ENCODE measurements around the gene RAPGEF6.

RAPGEF6 gene

DNA sequence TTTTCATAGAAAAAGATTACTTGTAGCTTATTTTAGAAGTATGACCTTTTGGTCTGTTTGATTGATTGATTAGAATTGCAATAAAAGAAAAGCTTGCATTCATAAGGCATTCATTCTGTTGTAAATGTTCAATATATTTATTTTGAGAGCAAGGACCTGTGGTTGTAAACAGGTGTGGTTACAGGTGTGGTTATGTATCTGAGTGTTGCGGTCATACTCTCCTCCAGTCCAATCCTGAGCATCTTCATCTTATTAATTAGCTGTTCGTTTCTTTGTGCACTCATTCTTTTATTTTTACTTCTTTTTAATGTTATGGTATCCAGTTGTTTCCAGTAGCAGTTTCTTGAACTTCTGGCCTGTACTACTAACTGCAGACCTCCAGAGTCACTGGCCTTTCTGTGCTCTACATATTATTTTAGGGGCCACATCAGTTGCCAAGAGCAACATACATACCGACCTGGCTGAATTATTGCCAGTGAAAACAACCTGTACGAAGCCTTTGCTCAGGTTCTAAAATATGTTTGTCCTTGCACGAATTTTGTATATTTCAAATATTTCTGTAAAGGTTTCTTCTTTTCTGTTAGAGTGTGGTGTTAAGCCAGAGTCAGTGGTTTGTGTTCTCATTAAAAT lies 242.4 kb downstream of the RAPGEF6 start:
- no peak for DNase-seq (ENCODE audit: low read depth)
- TF ChIP-seq, protein P1, sequence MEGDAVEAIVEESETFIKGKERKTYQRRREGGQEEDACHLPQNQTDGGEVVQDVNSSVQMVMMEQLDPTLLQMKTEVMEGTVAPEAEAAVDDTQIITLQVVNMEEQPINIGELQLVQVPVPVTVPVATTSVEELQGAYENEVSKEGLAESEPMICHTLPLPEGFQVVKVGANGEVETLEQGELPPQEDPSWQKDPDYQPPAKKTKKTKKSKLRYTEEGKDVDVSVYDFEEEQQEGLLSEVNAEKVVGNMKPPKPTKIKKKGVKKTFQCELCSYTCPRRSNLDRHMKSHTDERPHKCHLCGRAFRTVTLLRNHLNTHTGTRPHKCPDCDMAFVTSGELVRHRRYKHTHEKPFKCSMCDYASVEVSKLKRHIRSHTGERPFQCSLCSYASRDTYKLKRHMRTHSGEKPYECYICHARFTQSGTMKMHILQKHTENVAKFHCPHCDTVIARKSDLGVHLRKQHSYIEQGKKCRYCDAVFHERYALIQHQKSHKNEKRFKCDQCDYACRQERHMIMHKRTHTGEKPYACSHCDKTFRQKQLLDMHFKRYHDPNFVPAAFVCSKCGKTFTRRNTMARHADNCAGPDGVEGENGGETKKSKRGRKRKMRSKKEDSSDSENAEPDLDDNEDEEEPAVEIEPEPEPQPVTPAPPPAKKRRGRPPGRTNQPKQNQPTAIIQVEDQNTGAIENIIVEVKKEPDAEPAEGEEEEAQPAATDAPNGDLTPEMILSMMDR (IDR thresholded peaks at IDR 0.05; ENCODE audit: control insufficient read depth, extremely low read depth, insufficient read depth): no peak
- no peak overlapping the region for H3K4me3 ChIP-seq (ENCODE audit: low read depth, low read length)

DNA sequence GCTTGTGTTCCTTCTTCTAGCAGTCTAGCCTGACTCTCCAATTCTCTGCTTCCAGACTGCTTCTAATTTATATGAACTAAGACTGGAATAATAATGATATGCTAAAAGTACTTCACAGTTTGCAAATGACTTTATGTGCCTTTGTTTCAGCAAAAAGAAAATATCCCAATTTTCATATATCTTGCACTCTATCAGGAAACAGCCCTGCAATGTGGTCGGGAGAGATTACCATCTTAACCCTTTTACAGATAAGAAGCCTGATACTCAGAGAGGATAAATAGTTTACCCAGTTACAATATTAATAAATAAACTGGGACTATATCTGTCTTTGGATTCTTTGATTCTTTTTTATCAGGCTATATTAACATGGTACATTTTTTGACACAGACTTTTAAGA lies 245.2 kb downstream of the RAPGEF6 start:
- no peak overlapping the region for H3K4me3 ChIP-seq (ENCODE audit: low read depth, low read length)
- no peak for DNase-seq (ENCODE audit: low read depth)
- TF ChIP-seq, protein P1 (IDR thresholded peaks at IDR 0.05; ENCODE audit: control insufficient read depth, extremely low read depth, insufficient read depth): no peak

DNA sequence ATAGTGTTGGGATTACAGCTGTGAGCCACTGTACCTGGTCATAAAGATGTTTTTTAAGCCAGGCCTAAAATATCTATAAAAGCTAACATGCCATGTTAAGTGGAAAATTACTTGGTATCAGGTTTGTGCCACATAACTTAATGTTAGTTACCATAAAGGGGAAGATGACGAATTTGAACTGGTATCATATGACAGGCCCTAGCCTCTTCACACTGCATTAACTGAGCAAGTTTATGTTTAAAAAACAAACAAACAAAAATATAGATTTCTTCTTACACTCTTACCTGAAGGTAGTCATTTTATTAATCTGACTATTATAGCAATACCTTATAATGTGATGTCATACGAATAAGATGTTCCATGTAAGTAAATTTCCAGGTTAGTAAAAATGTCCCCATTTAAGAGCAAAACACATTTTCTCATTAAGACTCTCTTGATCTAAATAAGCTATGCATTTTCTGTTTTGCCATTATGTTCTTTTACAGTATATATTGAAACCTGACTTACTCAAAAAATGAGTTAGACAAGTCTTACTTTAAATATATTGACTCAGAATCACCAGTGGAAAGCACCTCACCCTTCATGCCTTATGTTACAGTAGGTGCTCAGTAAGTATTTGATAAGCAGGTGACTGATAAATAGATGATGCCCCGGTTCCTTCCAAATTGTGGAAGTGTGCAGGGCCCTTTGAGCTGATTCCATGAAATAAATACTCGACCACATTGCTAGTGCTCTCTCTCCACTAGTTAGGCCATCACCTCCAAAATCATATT lies 245.7 kb downstream of the RAPGEF6 start:
- no peak overlapping the region for H3K4me3 ChIP-seq (ENCODE audit: low read depth, low read length)
- TF ChIP-seq, protein P1 (IDR thresholded peaks at IDR 0.05; ENCODE audit: control insufficient read depth, extremely low read depth, insufficient read depth): no peak
- DNase-seq (ENCODE audit: low read depth): no peak

DNA sequence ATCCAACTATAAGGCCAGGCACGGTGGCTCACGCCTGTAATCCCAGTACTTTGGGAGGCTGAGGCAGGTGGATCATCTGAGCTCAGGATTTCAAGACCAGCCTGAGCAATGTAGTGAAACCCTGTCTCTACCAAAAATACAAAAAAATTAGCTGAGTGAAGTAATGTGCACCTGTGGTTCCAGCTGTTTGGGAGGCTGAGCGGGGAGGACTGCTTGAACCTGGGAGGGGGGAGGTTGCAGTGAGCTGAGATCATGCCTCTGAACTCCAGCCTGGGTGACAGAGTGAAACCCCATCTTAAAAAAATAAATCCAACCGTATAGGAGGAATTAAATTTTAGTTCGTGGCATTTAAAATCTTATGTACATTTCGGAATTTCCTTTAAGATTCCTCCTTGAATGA lies 247.8 kb downstream of the RAPGEF6 start:
- TF ChIP-seq, protein P1 (IDR thresholded peaks at IDR 0.05; ENCODE audit: control insufficient read depth, extremely low read depth, insufficient read depth): no peak
- no peak overlapping the region for H3K4me3 ChIP-seq (ENCODE audit: low read depth, low read length)

GRCh38 chr5:131386779-131387178 lies 248.2 kb downstream of the RAPGEF6 start:
- DNase-seq (ENCODE audit: low read depth): peak; percentile 38
- TF ChIP-seq, protein P1 (IDR thresholded peaks at IDR 0.05; ENCODE audit: control insufficient read depth, extremely low read depth, insufficient read depth): no peak

More for the DNA sequence above, 247.8 kb downstream of the RAPGEF6 start:
- no peak for DNase-seq (ENCODE audit: low read depth)

DNA sequence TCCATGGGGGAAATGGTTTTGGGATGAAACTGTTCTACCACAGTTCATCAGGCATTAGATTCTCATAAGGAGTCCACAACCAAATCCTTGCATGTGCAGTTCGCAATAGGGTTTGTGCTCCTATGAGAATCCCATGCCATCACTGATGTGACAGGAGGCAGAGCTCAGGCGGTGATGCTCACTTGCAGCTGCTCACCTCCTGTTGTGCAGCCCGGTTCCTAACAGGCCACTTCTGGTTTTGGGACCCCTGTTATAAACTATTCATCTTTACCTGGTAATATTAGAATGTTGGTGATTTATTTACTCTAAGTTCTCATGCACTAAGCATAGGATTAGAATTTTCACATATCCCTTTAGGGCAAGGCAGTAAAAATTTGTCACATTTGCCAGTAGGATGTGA lies 248.9 kb downstream of the RAPGEF6 start:
- no peak overlapping the region for H3K4me3 ChIP-seq (ENCODE audit: low read depth, low read length)
- DNase-seq (ENCODE audit: low read depth): no peak
- TF ChIP-seq, protein P1 (IDR thresholded peaks at IDR 0.05; ENCODE audit: control insufficient read depth, extremely low read depth, insufficient read depth): no peak

More at GRCh38 chr5:131386779-131387178, 248.2 kb downstream of the RAPGEF6 start:
- H3K4me3 ChIP-seq (ENCODE audit: low read depth, low read length): no peak overlapping the region

Measured in LNCaP clone FGC (cell line).